ENCODE results near the gene RNPC3. TPM values are rescaled to one million over a fixed set of nuclear protein-coding genes. Genes with fewer than 3 reads are reported as not detected.
A peak's percentile ranks its signal among the peaks of the same experiment; 100 is the strongest.

The RNPC3 gene
- total RNA-seq, 2 donors from 2014 or later = 10.3 to 12.1 TPM

DNA sequence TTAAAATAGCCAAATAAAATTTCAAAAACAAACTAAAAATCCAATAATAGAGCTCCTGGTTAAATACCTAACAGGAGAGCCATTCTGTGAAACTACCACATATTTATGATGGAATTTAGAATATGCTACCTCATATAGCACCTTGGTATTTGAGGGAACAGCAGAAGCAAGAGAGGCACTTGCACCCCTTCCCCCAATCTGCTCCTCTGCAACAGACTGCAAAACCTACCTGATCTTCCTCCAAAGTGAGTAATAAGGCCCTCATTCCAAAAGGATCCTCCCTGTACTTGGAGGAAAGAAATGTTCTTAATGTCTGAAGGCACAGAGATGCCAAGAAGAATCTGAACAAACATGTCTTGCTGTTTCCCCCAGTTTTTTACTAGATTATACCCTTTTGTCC lies 28.1 kb upstream of the RNPC3 start:
- no peak overlapping the region for H3K27ac ChIP-seq
- H3K4me3 ChIP-seq = no peak overlapping the region
- no peaks in the 10 kb centered on the region for H3K4me1 ChIP-seq
- no peaks in the 10 kb centered on the region for H3K36me3 ChIP-seq
- DNase-seq (ENCODE audit: low spot score) = no peak
- TF ChIP-seq, protein P1, sequence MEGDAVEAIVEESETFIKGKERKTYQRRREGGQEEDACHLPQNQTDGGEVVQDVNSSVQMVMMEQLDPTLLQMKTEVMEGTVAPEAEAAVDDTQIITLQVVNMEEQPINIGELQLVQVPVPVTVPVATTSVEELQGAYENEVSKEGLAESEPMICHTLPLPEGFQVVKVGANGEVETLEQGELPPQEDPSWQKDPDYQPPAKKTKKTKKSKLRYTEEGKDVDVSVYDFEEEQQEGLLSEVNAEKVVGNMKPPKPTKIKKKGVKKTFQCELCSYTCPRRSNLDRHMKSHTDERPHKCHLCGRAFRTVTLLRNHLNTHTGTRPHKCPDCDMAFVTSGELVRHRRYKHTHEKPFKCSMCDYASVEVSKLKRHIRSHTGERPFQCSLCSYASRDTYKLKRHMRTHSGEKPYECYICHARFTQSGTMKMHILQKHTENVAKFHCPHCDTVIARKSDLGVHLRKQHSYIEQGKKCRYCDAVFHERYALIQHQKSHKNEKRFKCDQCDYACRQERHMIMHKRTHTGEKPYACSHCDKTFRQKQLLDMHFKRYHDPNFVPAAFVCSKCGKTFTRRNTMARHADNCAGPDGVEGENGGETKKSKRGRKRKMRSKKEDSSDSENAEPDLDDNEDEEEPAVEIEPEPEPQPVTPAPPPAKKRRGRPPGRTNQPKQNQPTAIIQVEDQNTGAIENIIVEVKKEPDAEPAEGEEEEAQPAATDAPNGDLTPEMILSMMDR (IDR thresholded peaks at IDR 0.05) = no peak
- H3K27me3 ChIP-seq = no peaks in the 10 kb centered on the region
- no peaks in the 10 kb centered on the region for H3K9me3 ChIP-seq

DNA sequence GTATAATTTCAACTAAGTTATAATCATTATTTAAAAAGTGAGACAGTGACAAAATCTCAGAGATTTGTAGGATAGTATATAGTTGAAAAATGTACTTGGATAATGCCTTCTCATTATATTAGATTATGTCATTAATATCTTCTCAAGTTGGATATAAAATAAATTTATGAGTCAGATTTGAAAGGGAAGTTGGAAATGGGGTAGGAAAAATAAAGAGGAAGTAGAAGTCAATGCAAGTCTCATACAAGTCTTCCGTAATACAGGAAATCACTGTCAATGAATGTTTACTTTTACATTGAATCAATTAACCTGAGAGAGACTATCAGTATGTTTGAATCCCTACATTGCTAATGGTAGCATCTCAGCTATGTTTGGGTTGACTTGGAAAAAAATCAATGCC lies 16.2 kb upstream of the RNPC3 start:
- Histone ChIP-seq H3K4me1 (no peaks in the 10 kb centered on the region), H3K27ac (no peak overlapping the region), H3K4me3 (no peak overlapping the region), H3K36me3 (peaks cover 4% of the 10 kb centered on the region), H3K9me3 (peaks cover 0 to 7% of the 10 kb centered on the region in 2 donors), H3K27me3 (no peaks in the 10 kb centered on the region)
- no peak for DNase-seq (ENCODE audit: low spot score)
- TF ChIP-seq, protein P1 (IDR thresholded peaks at IDR 0.05) = no peak

DNA sequence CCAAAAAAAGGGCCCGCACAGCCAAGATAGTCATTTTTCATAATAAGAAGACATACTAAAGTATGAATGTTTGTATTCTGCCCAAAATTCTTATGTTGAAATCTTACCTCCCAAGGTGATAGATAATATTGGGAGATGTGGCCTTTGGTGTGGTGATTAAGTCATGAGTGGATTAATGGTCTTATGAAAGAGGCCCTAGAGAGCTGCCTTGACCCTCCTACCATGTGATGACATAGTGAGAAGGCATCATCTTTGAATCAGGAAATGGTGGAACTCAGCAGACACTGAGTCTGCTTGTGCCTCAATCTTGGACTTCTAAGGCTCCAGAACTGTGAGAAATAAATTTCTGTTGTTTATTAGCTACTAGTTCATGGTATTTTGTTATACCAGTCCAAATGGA lies 11.8 kb upstream of the RNPC3 start:
- Histone ChIP-seq H3K9me3 (peaks cover 0 to 7% of the 10 kb centered on the region in 2 donors), H3K4me3 (no peak overlapping the region), H3K27ac (no peak overlapping the region), H3K27me3 (no peaks in the 10 kb centered on the region), H3K36me3 (peaks cover 4% of the 10 kb centered on the region), H3K4me1 (no peaks in the 10 kb centered on the region)
- no peak for DNase-seq (ENCODE audit: low spot score)
- TF ChIP-seq, protein P1 (IDR thresholded peaks at IDR 0.05) = no peak

DNA sequence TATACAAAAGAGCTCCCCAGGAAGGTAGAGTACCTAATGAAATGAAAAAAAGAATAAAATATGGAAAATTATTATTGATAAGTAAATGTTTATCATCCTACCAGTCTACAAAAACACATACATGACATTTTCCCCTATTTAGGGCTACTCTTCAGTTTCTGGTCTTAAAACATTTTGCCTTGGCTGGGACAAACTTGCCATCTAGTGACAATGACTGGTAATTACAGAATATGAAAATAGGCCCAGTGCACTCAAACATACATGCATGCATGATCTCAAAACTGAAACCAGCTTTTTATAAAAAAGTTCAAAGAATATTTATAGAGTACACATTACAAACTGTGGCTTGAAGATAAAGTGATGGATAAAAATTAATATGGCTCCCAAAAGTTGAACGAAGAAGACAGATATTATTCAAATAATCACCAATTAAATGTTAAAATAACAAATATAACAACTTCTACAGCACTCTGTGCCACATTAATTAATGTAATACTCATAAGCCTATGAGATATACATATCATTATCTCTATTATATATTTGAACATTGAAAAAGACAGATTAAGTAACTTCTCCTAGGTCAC lies 10.5 kb upstream of the RNPC3 start:
- no peak for DNase-seq (ENCODE audit: low spot score)
- no peak overlapping the region for H3K27ac ChIP-seq
- TF ChIP-seq, protein P1 (IDR thresholded peaks at IDR 0.05) = peak; percentile 50 to 81

DNA sequence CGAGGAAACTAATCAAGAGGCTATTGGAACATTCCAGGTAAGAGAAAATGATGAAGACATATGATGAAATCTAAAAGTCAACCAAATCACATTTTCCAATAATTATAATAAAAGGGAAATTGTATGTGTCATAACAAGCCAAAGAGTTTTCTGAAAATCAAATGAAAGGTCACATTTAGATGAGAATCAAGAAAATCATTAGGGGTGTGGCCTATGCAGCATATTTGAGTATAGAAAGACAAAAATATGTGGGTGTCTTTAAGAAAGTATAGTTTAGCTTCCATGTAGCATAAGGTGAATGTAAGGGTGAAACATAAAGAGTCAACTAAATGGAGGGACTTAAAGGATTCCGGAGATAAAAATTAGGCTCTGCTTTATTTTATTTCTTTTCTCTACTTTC lies 9.2 kb upstream of the RNPC3 start:
- no peak for DNase-seq (ENCODE audit: low spot score)
- TF ChIP-seq, protein P1 (IDR thresholded peaks at IDR 0.05) = no peak
- Histone ChIP-seq H3K36me3 (no peaks in the 10 kb centered on the region), H3K27ac (no peak overlapping the region), H3K9me3 (peaks cover 0 to 7% of the 10 kb centered on the region in 2 donors), H3K4me3 (no peak overlapping the region), H3K27me3 (no peaks in the 10 kb centered on the region), H3K4me1 (no peaks in the 10 kb centered on the region)

More for the DNA sequence above, 10.5 kb upstream of the RNPC3 start:
- Histone ChIP-seq H3K27me3 (no peaks in the 10 kb centered on the region), H3K9me3 (peaks cover 0 to 7% of the 10 kb centered on the region in 2 donors), H3K4me3 (no peak overlapping the region), H3K36me3 (peaks cover 4% of the 10 kb centered on the region), H3K4me1 (no peaks in the 10 kb centered on the region)

DNA sequence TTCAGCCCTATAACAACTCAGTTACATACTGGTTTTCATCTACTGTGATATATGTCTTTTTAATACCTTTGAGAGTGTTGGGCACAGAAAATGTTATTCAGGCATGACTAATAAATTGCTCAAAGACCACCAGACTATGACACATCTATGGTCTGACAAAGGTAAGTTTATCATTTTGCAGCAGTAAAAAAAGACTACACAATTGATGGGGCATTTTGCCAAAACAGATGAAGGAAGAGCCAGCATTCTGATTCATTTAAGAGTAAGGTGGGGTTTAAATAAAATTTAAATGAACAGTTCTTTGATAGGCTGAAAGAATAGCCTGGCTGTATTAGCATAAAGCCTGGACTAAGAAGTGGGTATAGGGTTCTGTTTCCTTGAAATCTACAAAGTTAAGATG lies 8.8 kb upstream of the RNPC3 start:
- Histone ChIP-seq H3K36me3 (no peaks in the 10 kb centered on the region), H3K9me3 (peaks cover 0 to 3% of the 10 kb centered on the region in 2 donors), H3K27me3 (no peaks in the 10 kb centered on the region), H3K4me1 (no peaks in the 10 kb centered on the region), H3K4me3 (no peak overlapping the region), H3K27ac (no peak overlapping the region)
- DNase-seq (ENCODE audit: low spot score) = no peak
- TF ChIP-seq, protein P1 (IDR thresholded peaks at IDR 0.05) = no peak
